DMS 273 (cell line): ENCODE data around the gene INSYN2A.

ENCODE experiments used
- DNase-seq: peaks from one replicate; lab custom pipeline; 2025; ENCODE audit not compliant: unreplicated experiment; lab: John Stamatoyannopoulos, UW

INSYN2A gene

DNA sequence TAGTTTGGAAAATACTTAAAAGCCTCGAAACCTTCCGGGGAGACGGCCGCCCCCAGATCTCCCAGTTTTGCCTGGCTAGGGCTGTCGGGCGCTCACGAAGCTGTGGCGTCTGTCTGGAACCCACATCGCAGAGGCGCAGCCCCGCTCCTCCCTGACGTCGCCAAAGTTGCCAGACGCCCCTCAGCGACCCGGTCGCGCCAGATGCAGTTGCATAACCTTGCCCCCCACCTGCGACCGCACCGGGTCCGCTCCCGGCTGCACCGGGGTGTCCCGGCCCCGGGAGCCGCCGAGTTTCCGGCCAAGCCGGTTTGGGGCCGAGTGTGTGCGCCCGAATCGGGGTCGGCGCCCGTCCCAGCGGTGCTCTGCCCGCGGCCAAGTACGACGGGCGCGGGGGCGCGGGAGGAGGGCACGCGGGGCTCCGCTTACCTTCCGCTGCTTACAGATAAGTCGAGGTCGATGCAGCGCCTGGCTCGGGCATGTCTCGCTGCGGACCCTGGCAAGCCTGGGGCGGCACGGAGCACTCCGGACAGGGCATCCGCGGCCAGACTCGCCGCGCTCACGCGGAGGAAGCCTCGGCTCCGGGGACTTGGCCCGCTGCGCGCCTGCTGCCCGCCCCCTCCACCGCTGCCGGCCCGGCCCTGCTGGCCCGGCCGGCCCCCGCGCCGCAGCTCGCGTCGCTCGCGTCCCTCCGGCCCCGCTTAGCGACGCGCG, 665 bp downstream of the INSYN2A start:
- peak; percentile 60 for DNase-seq

DNA sequence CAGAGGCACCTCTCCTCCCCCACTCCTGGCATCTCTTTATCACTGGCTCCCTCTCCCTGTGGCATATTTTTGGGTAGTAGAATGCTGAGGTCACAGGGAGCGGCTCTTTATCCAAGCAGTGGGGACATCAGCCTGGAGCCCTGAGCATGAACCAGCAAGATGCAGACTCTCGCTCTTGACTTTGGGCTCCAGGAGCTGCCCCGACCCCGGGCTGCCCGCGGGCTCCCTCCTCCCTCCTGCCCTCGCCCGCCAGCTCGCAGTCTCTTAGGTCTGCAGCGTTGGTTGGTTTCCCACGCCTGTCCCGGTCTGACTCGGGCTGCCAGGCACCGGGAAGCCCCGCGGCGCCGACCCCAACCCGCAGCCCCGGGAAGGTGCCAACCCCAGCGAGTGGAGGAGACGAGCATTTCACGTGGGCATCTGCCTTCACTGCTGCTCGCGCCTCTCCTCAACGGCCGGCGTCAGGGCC, 1.3 kb downstream of the INSYN2A start:
- peak; percentile 51 for DNase-seq

DNA sequence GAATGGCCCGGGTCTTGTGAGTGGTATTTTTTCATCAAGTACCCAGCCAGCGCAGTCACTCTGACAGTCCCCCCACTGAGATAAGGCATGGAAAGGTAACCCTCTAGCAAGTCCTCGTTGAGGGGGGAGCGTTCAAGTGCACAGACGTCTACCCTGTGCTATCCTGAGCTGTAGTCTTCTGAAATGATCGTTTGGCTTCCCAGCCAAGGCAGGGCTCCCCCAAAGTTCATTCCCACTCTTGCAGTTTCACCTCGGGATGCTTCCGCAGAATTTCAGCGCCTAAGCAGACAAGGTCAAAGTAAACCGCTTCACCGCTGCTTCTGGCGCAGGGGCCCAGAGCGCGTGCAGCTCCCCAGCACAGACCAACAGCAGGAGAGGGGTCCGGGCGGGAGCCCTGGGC, 1.8 kb downstream of the INSYN2A start:
- DNase-seq: no peak

DNA sequence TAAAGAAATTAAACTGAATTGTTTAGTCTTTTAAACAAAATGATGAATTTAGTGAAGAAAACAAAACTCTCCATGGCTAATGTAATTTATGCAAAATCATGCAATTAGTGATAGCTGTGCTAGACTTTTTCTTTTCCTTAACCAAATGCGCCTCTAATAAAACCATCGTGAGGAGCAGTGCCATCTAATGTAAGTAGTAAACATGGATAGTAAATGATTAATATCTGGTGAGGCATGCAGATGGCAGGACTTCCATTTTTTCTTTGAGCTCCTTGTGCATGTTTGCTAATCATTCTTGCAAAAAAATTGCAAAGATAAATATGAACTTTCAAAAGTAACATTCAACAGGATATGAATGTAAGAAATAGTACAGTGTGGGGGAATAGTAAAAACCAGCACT, 2.3 kb downstream of the INSYN2A start:
- DNase-seq: no peak

DNA sequence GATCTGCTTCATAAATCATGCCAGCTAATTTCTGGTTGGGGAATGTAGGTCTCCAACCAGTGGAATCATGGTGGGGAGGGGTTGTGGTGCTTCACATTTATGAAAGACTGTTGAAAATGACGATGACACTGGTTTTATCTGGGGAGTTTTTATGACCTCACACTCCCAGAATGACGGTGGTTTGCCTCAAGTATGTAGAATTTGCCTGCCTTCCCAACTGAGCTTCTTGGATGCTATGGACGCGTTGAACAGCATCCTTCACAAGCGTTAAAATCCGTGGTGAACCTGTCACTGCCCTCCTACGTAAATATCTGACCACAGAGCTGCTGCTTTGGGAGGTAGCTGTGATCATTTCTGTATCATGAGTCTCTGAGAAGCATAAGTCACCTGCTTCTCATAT, 3.3 kb downstream of the INSYN2A start:
- DNase-seq: no peak

DNA sequence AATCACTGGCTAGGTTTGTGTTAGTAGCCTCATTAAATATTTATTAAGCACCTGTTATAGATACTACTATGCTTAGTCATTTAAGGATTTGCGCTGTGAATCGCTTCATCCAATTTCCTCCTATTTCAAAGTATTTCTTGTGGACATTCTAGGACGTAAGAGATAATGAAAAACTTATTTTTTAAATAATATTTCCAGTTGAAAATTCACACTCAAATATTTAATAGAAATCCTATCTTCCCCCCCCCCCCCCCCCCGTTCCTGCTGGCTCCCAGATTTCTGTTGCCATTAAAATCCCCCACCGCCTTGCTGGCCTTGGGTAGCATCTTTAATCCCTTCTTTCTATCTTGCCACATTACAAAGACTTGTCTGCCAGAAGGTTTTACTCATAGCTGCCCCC, 6.0 kb downstream of the INSYN2A start:
- DNase-seq: no peak

DNA sequence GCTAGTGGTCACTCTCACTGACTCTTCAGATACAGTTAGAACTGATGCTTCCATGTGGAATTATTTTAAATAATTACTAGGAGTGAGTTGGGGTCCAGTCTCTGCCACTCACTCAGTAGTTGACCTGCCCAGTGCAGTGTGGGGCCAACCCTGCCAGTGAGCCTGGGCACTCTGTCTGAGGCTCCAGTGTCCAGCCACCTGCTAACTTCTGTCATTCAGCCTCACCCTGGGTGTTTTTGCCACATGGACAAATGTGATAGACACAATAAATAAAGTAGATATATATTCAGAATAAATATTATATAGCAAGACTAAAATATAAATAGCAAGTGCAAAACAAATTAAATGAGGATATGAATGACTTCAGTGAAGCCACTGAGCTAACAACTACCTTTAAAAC, 7.2 kb downstream of the INSYN2A start:
- DNase-seq: no peak

DNA sequence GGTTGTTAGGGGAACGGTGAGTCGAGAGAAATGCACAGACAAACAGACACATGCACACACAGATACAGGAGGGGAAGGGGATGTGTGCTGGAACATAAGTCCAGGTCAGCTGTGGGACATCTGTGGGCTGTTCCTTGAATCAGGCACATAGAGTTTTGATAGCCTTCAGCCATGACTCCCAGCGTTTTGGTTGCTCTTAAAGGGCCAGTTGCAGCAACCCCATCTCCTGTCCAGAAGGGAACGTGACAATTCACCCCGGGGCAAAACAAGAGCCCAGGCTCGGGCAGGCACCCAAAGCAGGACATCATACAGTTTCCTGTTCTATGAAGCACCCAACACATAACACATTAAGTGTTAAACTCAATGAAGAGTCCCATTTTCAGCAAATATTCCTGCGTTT, 9.6 kb downstream of the INSYN2A start:
- DNase-seq: no peak

DNA sequence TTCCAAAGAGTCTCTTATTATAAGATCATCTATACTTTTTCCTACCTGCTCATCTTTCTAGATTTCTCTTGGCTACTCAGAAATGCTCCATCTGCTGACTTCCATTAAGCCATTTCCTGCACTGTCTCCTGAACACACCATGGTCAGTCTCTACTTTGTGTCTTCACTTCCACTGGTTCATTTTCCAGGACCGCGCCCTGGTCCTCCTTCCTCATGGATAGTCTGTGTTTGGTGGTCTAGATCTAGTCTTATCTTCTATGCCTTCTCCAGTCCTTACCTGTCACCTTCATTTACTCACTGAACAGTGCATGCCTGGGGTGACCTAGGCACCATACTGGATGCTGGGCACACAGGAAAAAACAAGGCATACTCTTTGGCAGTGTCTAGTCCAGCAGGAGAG, 11.8 kb downstream of the INSYN2A start:
- DNase-seq: no peak

DNA sequence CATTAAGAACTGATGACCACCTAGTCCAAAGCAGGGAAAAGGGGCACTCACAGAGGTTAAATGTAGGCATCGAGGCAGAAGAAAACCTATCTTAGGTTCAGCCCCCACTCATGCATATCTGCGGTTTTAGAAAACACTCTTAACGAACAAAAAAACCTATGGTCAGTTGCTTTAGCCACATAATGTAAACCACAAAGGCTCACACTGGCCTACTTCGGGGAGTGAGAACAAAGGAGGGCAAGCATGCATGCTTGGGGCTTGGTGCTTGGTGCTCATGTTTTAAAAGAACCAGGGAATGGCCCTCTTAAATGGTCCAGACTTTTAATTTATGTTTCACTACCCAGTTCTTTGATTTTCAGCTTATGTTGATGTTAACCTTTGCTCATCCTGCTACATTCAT, 14.2 kb downstream of the INSYN2A start:
- DNase-seq: no peak

DNA sequence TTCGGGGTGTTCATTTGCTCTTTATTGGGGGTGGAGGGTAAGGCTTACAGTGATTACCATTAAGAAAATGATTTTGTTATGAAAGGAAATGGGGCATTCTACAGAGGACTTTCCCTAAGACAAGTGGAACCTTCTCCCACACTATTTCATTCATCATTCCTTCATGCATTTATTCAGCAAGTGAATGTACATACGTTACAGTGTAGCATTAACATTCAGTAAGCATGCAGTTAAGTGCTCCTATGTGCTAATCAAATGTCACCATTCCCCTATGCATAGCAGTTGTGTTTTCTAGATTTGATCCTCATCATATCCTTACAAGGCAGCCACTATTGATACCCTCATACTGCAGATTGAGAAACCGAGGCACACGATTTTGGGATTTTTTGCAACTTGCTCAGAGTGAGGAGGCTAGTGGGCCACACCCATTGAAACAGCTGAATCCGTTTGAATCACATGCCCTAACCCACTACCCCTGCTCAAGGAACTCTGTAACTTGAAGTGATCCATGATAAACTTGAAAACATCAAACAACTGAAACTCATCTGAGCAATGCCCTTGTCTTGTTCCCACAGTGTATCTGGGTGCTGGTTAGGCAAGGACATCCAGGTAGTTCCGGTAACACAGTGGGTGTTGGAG, 16.7 kb downstream of the INSYN2A start:
- no peak for DNase-seq

DNA sequence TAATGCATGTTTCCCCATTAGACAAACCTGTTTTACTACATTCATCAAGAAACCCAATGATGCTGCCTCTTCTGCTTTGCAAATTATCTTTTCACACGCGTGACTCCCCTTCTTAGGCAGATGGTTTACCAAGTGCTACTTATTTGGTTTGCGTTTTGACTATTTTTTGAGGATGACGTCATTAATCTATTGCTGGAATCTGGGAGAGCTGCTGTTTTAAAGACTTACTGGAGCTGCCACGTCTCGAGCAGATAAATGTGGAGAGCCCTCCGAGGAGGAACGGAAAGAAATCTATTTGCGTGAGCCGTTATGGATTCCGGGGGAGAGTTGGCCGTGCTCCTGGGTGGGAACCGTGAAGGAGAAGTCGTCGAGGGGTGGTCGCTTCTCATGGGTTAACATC, 19.7 kb downstream of the INSYN2A start:
- no peak for DNase-seq

DNA sequence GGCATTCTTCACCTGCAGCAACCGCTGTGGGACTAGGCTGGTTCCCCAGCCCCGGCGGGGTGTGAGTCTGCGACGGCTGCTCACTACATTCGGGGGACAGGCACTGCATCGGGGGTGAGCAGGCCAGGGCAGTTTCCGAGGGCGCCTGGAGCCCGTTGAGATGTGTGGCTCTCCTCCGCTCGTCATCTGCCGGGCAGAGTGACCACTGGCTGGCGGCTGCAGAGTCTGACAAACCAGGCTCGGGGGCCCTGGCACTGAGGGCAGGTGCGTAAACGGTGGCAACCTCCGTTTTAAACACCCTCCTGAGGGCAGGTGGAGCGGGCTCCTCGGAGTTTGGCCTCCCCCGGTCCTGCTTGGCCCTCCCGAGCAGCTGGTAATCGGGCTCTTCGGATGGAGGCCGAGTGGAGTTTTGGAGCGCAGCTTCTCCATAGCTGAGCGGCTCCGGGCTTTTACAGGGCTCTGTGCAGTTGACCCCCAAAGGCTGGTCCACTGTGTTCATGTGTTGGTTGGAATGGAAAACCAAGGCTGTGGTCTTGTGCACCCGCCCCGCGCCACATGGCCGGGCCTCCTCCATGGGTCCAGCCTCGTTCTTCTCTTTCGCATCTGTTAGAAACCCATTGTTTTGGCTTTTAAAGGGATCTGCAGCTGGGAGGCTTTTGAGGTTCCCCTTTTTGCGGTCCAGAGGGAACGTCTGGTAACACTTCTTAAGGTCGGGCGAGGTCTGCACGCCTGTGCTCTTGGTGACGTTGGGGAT, 20.9 kb downstream of the INSYN2A start:
- no peak for DNase-seq

DNA sequence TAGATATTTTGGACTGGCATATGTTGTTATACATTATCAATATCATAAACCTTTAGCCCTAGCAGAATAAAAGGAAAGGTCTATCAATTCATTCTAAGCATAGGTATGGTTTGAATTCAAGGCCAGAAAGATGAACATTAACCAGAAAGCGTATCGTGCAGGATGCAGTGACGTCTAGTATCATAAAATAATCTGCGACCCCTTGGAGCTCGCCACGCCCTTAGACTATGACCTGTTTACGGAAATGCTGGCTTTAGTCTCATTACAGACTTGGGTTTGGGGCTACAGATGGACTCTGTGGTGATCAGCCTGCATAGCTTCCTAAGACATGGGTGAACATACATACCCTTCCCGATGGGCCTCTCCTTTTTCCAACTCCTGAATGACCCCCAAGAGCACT, 21.5 kb downstream of the INSYN2A start:
- DNase-seq: no peak

DNA sequence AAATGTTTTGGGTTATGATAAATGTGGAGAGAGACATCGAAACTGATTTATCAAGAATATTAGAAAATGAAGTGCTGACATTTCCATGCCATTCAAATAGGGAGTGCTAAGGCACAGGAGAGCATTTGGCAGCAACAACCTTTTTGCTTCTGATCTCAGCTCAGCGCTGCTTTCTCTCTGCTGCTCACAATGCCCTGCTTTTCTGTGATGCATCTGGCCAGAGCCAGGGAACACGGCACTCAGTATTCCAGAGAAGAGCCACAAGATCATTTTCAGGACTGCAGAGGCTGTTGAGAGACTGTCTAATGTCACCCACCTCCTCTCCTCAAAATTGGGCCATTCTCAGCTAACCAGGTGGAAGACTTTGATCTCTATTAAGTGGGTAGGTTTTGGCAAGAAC, 28.1 kb downstream of the INSYN2A start:
- no peak for DNase-seq

DNA sequence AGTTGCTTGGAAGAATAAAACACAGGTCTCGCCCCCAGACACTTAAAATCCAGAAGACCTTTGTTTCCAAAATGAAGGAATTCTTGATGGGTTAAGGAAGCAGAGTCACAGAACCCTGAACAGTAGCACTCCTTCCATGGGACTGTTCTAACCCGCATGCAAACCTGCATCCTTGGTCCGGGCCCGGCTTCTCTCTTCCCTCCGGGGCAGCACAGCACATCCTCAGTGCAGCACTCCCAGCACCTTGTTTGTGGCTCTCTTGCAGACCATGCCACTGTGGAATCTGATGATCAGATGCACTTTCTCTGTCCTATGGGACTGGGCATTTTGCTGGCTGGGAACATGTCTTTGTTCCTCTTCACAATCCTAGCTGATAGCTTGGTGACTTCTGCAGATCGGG, 33.5 kb downstream of the INSYN2A start:
- DNase-seq: no peak

DNA sequence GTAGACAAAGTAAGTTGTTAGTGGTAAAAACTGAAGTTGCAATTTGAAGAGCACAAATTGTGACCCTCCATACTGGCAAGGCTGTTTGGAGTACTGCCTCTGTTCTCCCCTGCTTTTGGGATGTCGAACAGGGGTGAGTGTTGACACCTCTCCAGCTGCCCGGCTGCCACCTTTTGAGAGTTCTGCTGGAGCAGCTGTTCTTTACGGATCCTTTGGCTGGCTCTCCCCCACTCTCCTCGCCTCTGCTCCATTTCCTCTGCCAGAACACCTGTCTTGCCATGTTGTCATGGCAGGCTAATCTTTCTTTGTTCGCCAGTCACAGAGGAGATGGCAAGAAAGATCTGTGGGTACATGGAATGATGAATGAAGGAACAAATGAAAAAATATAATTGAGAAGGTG, 34.9 kb downstream of the INSYN2A start:
- peak; percentile 65 for DNase-seq

DNA sequence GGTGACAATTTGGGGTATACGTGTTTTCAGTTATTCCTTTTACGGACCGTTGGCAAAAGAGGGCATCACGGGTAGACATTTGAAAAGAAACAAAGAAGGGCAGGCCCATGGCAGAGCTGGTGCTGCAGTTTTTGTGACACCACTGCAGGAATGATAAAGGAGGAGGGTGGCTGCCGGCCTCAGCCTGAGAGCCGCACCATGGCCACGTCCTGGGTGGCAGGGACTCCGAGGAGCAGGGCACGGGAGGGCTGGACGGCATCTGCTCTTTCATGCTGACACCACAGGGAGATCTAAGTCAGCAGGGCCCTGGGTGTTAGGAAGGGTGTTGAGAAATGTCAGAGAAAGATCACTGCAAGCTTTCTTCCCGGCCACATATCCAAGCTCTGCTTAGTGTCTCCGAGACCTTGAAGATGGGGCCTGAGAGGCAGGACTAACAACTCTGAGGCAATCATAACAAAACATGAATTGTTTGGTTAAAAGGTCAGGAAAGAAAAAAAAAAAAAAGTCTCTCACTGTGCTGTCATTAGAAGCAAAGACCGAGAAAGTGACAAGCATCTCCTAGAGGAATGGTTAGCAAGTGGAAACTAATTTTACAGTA, 36.6 kb downstream of the INSYN2A start:
- no peak for DNase-seq

DNA sequence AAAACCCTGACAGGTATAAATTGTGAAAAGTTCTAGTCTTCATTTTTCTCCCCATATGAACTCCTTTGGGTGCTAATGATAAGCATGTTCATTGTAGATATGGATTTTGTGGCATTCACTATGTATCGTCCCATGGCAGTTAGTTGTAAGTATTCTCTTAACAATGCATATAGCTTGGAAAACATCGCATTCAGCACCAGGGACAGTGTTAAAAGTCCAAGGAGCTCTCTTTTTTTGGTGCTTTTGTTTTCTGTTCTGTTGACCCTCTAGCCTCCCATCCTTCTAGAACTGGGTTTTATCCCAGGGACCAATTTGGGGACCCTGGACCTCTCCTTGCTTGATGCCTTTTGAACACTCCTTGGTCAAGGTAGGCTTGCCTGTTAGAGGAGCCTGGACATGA, 37.7 kb downstream of the INSYN2A start:
- no peak for DNase-seq

DNA sequence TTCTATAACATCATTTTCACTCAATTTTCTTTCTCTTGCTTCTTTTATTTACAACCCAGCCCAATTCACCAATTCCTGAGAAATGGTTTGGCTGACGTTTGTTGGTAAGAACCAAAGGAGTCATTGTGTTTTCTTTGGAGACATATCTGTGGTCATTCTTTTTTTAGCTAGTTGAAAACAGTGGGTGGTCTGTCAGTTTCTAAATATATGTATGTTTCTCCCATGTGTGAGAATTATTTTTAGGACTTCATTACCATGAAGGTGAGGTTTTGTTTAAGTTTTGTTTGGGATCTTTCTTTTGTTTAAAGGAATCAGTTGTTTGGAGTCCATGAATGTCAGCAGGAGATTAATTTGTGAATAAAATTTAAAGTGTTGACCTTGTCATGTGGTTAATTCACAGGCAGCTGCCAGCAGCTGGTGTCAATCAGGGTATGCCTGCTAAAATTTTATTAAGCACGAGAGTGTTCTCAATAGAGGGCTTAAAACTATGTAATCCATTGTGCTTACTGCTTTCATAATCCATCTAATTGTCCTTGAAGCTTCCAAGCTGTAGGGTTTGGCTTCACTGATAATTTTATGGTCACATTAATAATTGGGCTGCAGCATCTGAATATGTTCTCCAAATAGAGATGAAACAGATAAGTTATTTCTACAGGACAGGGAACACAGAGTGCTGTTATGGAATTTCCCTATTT, 38.7 kb downstream of the INSYN2A start:
- no peak for DNase-seq

DNA sequence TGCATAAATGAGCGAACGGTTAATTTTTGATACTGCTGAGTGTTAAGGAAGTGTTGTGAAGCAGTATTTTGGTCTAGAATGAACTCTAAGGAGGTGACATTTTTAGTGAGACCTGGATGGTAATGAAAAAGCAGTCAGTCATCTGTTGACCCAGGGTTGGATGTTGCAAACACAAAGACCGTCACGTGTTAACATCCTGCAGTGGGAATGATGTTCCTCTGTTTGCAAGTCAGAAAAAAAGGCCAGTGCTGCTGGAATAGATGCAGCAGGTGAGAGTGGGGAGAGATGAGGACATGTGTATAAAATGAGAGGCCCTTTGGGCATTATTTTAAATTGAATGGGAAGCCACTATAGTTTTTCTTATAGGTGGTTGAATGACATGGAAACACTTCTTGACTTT, 39.3 kb downstream of the INSYN2A start:
- no peak for DNase-seq
